ENCODE data around the gene ATP2A1.
A peak's percentile ranks its signal among the peaks of the same experiment; 100 is the strongest.
"Not testable (repeated sequence)": the region's sequence is repeated elsewhere in the genome, so short reads cannot be mapped to it uniquely, and the experiment has no call there.

ATP2A1 gene

DNA sequence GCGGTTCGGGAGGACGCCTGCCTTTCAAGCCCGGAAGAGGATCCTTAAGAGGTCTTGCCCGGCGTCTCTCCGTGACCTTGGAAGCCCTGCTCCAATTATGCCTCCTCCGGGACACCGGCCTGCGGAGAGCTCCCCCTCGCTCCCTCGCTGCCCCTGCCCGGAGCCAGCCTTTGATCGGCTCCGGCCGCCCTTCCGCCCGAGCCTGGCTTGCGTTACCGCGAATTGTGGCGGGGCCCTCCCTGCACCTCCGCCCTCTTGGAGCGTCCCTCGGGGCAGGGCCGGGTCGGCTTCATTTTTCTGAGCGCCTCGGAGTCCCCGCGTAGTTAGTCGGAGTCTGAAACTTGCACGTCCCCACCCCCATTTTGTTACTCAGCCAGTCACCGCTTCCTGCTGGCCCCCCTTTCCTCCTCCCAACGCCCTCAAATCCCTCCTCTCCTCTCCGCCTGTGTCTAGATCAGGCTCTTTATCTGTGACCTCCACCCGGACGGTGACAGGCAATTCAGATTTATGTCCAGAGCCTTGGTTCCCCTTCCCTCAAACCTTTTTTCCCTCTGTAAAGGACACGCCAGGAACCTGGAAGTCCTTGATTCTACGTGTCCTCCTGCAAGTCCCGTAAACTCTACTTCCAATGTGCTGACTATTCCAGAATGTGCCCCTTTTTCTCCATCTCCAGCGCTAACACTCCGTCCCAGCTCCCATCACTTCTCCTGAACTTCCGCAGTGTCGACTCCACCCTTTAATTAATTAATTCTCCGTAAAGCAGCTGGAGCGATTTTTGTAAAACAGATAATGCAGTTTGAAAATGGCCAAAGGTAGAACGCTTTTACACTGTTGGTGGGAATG is 47.3 kb downstream of the ATP2A1 start:
- H3K4me1 ChIP-seq (ENCODE audit: control insufficient read depth, insufficient read depth, low read length), result no peaks in the 10 kb centered on the region
- H3K4me3 ChIP-seq (ENCODE audit: low read length), result peak overlapping the region; percentile 81
- H3K9ac ChIP-seq (ENCODE audit: low read length), result peak overlapping the region; percentile 92
- peaks cover 3% of the 10 kb centered on the region for H3K36me3 ChIP-seq (ENCODE audit: control insufficient read depth, insufficient read depth, low read length)
- H3K27me3 ChIP-seq (ENCODE audit: control insufficient read depth, insufficient read depth, low read length), result no peaks in the 10 kb centered on the region
- peak overlapping the region; percentile 95 for H3K27ac ChIP-seq (ENCODE audit: low read depth, low read length)

DNA sequence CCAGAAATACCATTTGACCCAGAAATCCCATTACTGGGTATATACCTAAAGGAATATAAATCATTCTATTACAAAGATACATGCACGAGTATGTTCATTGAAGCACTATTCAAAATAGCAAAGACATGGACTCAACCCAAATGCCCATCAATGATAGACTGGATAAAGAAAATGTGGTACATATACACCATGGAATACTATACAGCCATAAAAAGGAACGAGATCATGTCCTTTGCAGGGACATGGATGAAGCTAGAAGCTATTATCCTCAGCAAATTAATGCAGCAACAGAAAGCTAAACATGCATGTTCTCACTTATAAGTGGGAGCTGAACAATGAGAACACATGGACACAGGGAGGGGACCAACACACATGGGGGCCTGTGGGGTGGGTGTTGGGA is 48.0 kb downstream of the ATP2A1 start:
- not testable (repeated sequence) for H3K9ac ChIP-seq (ENCODE audit: low read length); H3K27me3 ChIP-seq (ENCODE audit: control insufficient read depth, insufficient read depth, low read length); H3K4me3 ChIP-seq (ENCODE audit: low read length); H3K4me1 ChIP-seq (ENCODE audit: control insufficient read depth, insufficient read depth, low read length); H3K27ac ChIP-seq (ENCODE audit: low read depth, low read length); H3K36me3 ChIP-seq (ENCODE audit: control insufficient read depth, insufficient read depth, low read length)

DNA sequence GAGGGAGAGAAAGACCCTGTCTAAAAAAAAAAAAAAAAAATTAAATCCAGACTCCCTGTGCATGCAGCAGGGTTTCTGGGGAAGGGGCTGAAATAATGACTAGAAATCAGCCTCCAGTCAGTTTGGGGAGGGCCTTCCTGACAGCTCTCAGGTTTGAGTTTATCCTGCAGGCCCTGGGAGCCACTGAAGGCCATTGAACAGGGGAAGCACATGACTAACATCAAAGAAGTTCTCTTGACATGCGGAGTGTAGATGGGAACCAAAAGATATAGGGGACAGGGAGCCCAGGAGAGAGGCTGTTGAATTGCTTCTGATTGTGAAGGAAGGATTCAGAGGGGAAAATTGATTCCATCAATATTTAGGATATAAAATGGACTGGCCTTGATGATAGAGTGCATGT is 49.5 kb downstream of the ATP2A1 start:
- Histone ChIP-seq H3K9ac (ENCODE audit: low read length) (no peak overlapping the region), H3K4me3 (ENCODE audit: low read length) (no peak overlapping the region), H3K36me3 (ENCODE audit: control insufficient read depth, insufficient read depth, low read length) (no peaks in the 10 kb centered on the region), H3K4me1 (ENCODE audit: control insufficient read depth, insufficient read depth, low read length) (no peaks in the 10 kb centered on the region), H3K27ac (ENCODE audit: low read depth, low read length) (no peak overlapping the region), H3K27me3 (ENCODE audit: control insufficient read depth, insufficient read depth, low read length) (no peaks in the 10 kb centered on the region)

DNA sequence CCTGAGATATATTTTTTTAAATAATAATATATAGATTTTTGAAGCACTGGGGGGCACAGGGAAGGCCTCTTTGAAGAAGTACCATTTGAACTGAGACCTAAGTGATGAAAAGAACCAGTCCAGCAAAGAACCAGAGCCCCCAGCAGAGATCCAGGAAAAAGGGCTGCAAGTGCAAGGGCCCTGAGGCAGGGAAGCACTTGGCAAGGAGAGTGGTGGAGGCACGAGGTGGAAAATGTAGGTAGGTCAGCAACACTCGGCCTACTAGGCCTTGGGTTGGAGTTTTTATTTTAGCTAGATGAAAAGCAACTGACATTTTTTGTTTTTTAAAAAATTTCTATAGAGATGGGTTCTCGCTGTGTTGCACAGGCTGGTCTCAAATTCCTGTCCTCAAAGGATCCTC is 51.9 kb downstream of the ATP2A1 start:
- Histone ChIP-seq H3K36me3 (ENCODE audit: control insufficient read depth, insufficient read depth, low read length) (no peaks in the 10 kb centered on the region), H3K9ac (ENCODE audit: low read length) (no peak overlapping the region), H3K27ac (ENCODE audit: low read depth, low read length) (no peak overlapping the region), H3K4me1 (ENCODE audit: control insufficient read depth, insufficient read depth, low read length) (no peaks in the 10 kb centered on the region), H3K4me3 (ENCODE audit: low read length) (no peak overlapping the region), H3K27me3 (ENCODE audit: control insufficient read depth, insufficient read depth, low read length) (no peaks in the 10 kb centered on the region)

DNA sequence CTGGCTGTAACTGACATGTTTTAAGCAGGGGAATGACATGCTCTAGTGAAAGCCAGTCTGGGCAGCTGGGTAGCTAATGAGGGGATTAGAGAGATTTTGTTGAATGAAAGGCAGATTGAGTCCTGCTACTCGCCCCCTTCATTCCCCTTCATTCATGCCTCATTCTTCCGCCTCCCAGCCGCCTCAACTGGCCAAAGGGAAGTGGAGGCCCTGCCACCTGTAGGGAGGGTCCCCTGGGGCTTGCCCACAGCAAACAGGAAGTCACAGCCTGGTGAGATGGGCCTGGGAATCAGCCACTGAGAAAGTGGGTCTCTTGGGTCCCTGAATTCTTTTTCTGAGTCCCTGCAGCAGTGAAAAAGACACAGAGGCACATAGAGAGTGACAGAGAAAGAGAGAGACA is 52.4 kb downstream of the ATP2A1 start:
- no peak overlapping the region for H3K27ac ChIP-seq (ENCODE audit: low read depth, low read length)
- no peaks in the 10 kb centered on the region for H3K27me3 ChIP-seq (ENCODE audit: control insufficient read depth, insufficient read depth, low read length)
- no peaks in the 10 kb centered on the region for H3K36me3 ChIP-seq (ENCODE audit: control insufficient read depth, insufficient read depth, low read length)
- no peaks in the 10 kb centered on the region for H3K4me1 ChIP-seq (ENCODE audit: control insufficient read depth, insufficient read depth, low read length)
- no peak overlapping the region for H3K4me3 ChIP-seq (ENCODE audit: low read length)
- no peak overlapping the region for H3K9ac ChIP-seq (ENCODE audit: low read length)

DNA sequence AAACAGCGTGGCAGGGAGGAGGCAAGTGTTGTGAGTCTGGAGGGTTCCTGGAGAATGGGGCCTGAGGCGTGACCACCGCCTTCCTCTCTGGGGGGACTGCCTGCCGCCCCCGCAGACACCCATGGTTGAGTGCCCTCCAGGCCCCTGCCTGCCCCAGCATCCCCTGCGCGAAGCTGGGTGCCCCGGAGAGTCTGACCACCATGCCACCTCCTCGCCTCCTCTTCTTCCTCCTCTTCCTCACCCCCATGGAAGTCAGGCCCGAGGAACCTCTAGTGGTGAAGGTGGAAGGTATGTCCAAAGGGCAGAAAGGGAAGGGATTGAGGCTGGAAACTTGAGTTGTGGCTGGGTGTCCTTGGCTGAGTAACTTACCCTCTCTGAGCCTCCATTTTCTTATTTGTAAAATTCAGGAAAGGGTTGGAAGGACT is 53.5 kb downstream of the ATP2A1 start, which contains the start of gene CD19:
Gene CD19 (plus strand): TSS at position 171 of the 425 bp plus-strand sequence. CDS start 30 bp downstream, at position 201.
- Histone ChIP-seq H3K27me3 (ENCODE audit: control insufficient read depth, insufficient read depth, low read length) (no peaks in the 10 kb centered on the region), H3K4me1 (ENCODE audit: control insufficient read depth, insufficient read depth, low read length) (no peaks in the 10 kb centered on the region), H3K36me3 (ENCODE audit: control insufficient read depth, insufficient read depth, low read length) (no peaks in the 10 kb centered on the region), H3K9ac (ENCODE audit: low read length) (no peak within 1 kb of the TSS), H3K27ac (ENCODE audit: low read depth, low read length) (no peak within 1 kb of the TSS), H3K4me3 (ENCODE audit: low read length) (peak within 1 kb of the TSS; percentile 21)

DNA sequence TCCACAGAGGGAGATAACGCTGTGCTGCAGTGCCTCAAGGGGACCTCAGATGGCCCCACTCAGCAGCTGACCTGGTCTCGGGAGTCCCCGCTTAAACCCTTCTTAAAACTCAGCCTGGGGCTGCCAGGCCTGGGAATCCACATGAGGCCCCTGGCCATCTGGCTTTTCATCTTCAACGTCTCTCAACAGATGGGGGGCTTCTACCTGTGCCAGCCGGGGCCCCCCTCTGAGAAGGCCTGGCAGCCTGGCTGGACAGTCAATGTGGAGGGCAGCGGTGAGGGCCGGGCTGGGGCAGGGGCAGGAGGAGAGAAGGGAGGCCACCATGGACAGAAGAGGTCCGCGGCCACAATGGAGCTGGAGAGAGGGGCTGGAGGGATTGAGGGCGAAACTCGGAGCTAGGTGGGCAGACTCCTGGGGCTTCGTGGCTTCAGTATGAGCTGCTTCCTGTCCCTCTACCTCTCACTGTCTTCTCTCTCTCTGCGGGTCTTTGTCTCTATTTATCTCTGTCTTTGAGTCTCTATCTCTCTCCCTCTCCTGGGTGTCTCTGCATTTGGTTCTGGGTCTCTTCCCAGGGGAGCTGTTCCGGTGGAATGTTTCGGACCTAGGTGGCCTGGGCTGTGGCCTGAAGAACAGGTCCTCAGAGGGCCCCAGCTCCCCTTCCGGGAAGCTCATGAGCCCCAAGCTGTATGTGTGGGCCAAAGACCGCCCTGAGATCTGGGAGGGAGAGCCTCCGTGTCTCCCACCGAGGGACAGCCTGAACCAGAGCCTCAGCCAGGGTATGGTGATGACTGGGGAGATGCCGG is 54.3 kb downstream of the ATP2A1 start:
- no peaks in the 10 kb centered on the region for H3K4me1 ChIP-seq (ENCODE audit: control insufficient read depth, insufficient read depth, low read length)
- H3K9ac ChIP-seq (ENCODE audit: low read length), result no peak overlapping the region
- no peaks in the 10 kb centered on the region for H3K36me3 ChIP-seq (ENCODE audit: control insufficient read depth, insufficient read depth, low read length)
- peak overlapping the region; percentile 21 for H3K4me3 ChIP-seq (ENCODE audit: low read length)
- H3K27ac ChIP-seq (ENCODE audit: low read depth, low read length), result no peak overlapping the region
- H3K27me3 ChIP-seq (ENCODE audit: control insufficient read depth, insufficient read depth, low read length), result no peaks in the 10 kb centered on the region

DNA sequence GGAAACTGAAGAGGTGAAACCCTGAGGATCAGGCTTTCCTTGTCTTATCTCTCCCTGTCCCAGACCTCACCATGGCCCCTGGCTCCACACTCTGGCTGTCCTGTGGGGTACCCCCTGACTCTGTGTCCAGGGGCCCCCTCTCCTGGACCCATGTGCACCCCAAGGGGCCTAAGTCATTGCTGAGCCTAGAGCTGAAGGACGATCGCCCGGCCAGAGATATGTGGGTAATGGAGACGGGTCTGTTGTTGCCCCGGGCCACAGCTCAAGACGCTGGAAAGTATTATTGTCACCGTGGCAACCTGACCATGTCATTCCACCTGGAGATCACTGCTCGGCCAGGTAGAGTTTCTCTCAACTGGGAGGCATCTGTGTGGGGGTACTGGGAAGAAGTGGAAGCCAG is 54.9 kb downstream of the ATP2A1 start:
- Histone ChIP-seq H3K4me3 (ENCODE audit: low read length) (peak overlapping the region; percentile 21), H3K27ac (ENCODE audit: low read depth, low read length) (no peak overlapping the region), H3K36me3 (ENCODE audit: control insufficient read depth, insufficient read depth, low read length) (no peaks in the 10 kb centered on the region), H3K9ac (ENCODE audit: low read length) (no peak overlapping the region), H3K27me3 (ENCODE audit: control insufficient read depth, insufficient read depth, low read length) (no peaks in the 10 kb centered on the region), H3K4me1 (ENCODE audit: control insufficient read depth, insufficient read depth, low read length) (no peaks in the 10 kb centered on the region)

DNA sequence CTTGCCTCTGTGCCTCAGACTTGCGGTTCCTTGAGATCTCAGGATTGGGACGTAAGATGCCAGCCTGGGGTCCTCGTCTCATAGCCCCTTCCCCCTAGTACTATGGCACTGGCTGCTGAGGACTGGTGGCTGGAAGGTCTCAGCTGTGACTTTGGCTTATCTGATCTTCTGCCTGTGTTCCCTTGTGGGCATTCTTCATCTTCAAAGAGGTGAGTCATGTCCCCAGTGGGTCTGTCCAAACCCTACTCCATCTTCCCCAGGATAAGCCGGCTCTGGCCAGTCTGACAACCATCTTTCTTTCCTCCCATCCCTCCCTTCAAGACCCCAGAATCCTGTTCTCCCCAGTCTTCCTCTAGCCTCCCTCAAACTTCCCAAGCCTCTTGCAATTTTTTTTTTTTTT is 57.1 kb downstream of the ATP2A1 start:
- no peak overlapping the region for H3K27ac ChIP-seq (ENCODE audit: low read depth, low read length)
- no peaks in the 10 kb centered on the region for H3K4me1 ChIP-seq (ENCODE audit: control insufficient read depth, insufficient read depth, low read length)

DNA sequence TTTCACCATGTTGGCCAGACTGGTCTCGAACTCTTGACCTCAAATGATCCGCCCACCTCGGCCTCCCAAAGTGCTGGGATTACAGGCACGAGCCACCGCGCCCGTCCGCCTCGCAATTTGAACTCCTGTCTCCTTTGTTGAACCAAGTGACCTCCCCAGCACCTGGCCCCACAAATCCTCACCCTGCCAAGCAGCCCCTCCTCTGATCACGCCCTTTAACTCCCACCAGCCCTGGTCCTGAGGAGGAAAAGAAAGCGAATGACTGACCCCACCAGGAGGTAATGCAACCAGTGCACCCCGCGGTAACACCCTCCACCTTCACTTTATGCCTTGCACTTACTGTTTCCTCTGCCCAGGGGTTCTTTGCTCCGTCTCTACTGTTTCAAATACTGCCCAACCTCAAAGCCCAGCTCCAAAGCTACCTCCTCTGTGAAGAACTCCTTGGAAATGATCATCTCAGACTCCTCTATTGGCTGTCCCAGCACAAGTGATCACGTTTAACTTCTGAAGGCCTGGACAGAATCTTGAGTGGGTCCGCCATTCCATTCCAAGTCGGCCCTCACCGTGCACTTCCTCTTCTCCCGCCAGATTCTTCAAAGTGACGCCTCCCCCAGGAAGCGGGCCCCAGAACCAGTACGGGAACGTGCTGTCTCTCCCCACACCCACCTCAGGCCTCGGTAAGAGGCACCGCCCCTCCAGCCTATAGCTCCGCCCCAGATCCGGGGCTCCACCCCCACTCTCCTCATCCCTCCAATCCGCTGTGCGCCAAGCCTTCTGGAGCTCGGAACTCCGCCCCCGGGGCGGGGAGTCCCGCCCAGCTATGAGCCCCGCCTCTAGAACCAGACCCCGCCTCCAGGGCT is 57.9 kb downstream of the ATP2A1 start:
- H3K4me1 ChIP-seq (ENCODE audit: control insufficient read depth, insufficient read depth, low read length), result no peaks in the 10 kb centered on the region
- peak overlapping the region; percentile 5 for H3K4me3 ChIP-seq (ENCODE audit: low read length)
- H3K27me3 ChIP-seq (ENCODE audit: control insufficient read depth, insufficient read depth, low read length), result no peaks in the 10 kb centered on the region
- H3K9ac ChIP-seq (ENCODE audit: low read length), result no peak overlapping the region
- H3K36me3 ChIP-seq (ENCODE audit: control insufficient read depth, insufficient read depth, low read length), result no peaks in the 10 kb centered on the region
- no peak overlapping the region for H3K27ac ChIP-seq (ENCODE audit: low read depth, low read length)

More for the DNA sequence above, 57.1 kb downstream of the ATP2A1 start:
- H3K9ac ChIP-seq (ENCODE audit: low read length), result no peak overlapping the region
- no peaks in the 10 kb centered on the region for H3K36me3 ChIP-seq (ENCODE audit: control insufficient read depth, insufficient read depth, low read length)
- no peaks in the 10 kb centered on the region for H3K27me3 ChIP-seq (ENCODE audit: control insufficient read depth, insufficient read depth, low read length)
- H3K4me3 ChIP-seq (ENCODE audit: low read length), result no peak overlapping the region

DNA sequence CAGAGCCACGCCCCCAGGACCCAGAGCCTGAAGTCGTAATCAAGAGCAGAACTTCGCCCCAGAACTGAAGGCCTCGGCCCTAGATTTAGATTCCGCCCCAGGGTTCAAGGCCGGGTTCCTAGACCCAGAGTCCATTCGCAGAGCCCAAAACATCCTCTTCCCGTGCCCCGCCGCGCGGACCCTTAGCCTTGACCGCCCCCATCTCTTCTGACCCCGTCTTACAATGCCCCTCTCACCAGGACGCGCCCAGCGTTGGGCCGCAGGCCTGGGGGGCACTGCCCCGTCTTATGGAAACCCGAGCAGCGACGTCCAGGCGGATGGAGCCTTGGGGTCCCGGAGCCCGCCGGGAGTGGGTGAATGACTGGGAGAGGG is 58.5 kb downstream of the ATP2A1 start:
- no peak overlapping the region for H3K27ac ChIP-seq (ENCODE audit: low read depth, low read length)
- no peaks in the 10 kb centered on the region for H3K27me3 ChIP-seq (ENCODE audit: control insufficient read depth, insufficient read depth, low read length)
- no peaks in the 10 kb centered on the region for H3K4me1 ChIP-seq (ENCODE audit: control insufficient read depth, insufficient read depth, low read length)
- H3K9ac ChIP-seq (ENCODE audit: low read length), result no peak overlapping the region
- H3K36me3 ChIP-seq (ENCODE audit: control insufficient read depth, insufficient read depth, low read length), result no peaks in the 10 kb centered on the region
- peak overlapping the region; percentile 5 for H3K4me3 ChIP-seq (ENCODE audit: low read length)

All from rectal smooth muscle tissue (tissue), 1 donor.